HepG2 (cell line): ENCODE data around the gene FKBP10. TPM values are rescaled to one million over a fixed set of nuclear protein-coding genes. Genes with fewer than 3 reads are reported as not detected.
A peak's percentile ranks its signal among the peaks of the same experiment; 100 is the strongest.

ENCODE experiments used
- CEBPB ChIP-seq: IDR thresholded peaks from 2 replicates; pipeline ENCODE4 v1.6.1; 2011; ENCODE audit warnings: low read depth, low read length, improper control_type of control experiment, borderline replicate concordance
- FOXA1 ChIP-seq, 2 experiments: fragments of 450-650 bp in 1 of 2; sonication (generic) in 1 of 2; formaldehyde crosslinking in 1 of 2; IDR thresholded peaks; 2 replicates each; pipeline versions ENCODE4 v1.4.0 to v1.6.1; 2016 to 2020; ENCODE audit warnings: missing genetic modification reagents in 1 of 2
- GZF1 ChIP-seq: sonication (generic); formaldehyde crosslinking; IDR thresholded peaks from 2 replicates; pipeline ENCODE4 v1.5.1; 2020; ENCODE audit warnings: mild to moderate bottlenecking, missing genetic modification reagents
- THYN1 ChIP-seq: sonication (generic); formaldehyde crosslinking; IDR thresholded peaks from 2 replicates; pipeline ENCODE4 v1.8.1; 2023; ENCODE audit warnings: low read depth, mild to moderate bottlenecking, moderate library complexity, missing genetic modification reagents, borderline replicate concordance
- ZBTB3 ChIP-seq: sonication (generic); formaldehyde crosslinking; IDR thresholded peaks from 2 replicates; pipeline ENCODE4 v1.4.0; 2020; ENCODE audit warnings: low read depth, mild to moderate bottlenecking, moderate library complexity, missing genetic modification reagents, borderline replicate concordance
- ZFP37 ChIP-seq: sonication (generic); formaldehyde crosslinking; IDR thresholded peaks from 2 replicates; pipeline ENCODE4 v1.4.0; 2020; ENCODE audit warnings: missing genetic modification reagents, borderline replicate concordance
- ZNF24 ChIP-seq: fragments of 450-650 bp; IDR thresholded peaks from 2 replicates; pipeline ENCODE4 v1.6.1; 2017; ENCODE audit warnings: antibody characterized with exemption, mild to moderate bottlenecking
- ZNF335 ChIP-seq: sonication (generic); formaldehyde crosslinking; IDR thresholded peaks from 2 replicates; pipeline ENCODE4 v1.4.0; 2020; ENCODE audit warnings: missing genetic modification reagents
- ZNF441 ChIP-seq: sonication (generic); formaldehyde crosslinking; IDR thresholded peaks from 2 replicates; pipeline ENCODE4 v1.7.0; 2021; ENCODE audit warnings: missing genetic modification reagents, borderline replicate concordance
- ZNF577 ChIP-seq: sonication (generic); formaldehyde crosslinking; IDR thresholded peaks from 2 replicates; pipeline ENCODE4 v1.4.0; 2020; ENCODE audit warnings: mild to moderate bottlenecking, low read depth, missing genetic modification reagents, borderline replicate concordance
- ZNF598 ChIP-seq: sonication (generic); formaldehyde crosslinking; IDR thresholded peaks from 2 replicates; pipeline ENCODE4 v1.5.1; 2020; ENCODE audit warnings: mild to moderate bottlenecking, missing genetic modification reagents, borderline replicate concordance
- ZNF629 ChIP-seq: sonication (generic); formaldehyde crosslinking; conservative IDR thresholded peaks from 2 replicates; pipeline ENCODE4 v1.5.0; 2020; ENCODE audit warnings: missing genetic modification reagents
- ZNF766 ChIP-seq: sonication (generic); formaldehyde crosslinking; IDR thresholded peaks from 2 replicates; pipeline ENCODE4 v1.5.0; 2020; ENCODE audit warnings: missing genetic modification reagents, borderline replicate concordance
- polyA plus RNA-seq, 8 experiments: library from polyadenylated mRNA; depleted of rRNA in 3 of 8; stranded (reverse) in 7 of 8; unstranded in 1 of 8; fragments of >200 nt; fragmentation: Illumina TruSeq in 4 of 8; extraction: Trizol in 4 of 8; gene quantifications; 2 replicates each; pipeline versions ENCODE4 v1.2.1 to v1.2.3, GENCODE V29; 2011 to 2016; ENCODE audit warnings: low read depth in 4 of 8, missing spikeins in 1 of 8, mixed read lengths in 1 of 8; ENCODE audit not compliant: insufficient read depth in 1 of 8
- total RNA-seq, 5 experiments: library from RNA; depleted of rRNA; stranded (reverse); fragments of >200 nt; fragmentation: Illumina TruSeq; extraction: Trizol; gene quantifications; 2 replicates each; pipeline ENCODE4 v1.2.3, GENCODE V29; 2016; ENCODE audit warnings: low read depth in 1 of 5
- TF ChIP-seq, protein P1 (sequence below): sonication (generic); formaldehyde crosslinking; IDR thresholded peaks from 2 replicates; pipeline ENCODE4 v1.4.0; 2020; ENCODE audit warnings: mild to moderate bottlenecking, missing genetic modification reagents
- TF ChIP-seq, protein P2 (sequence below), 2 experiments: sonication (generic) in 1 of 2; formaldehyde crosslinking in 1 of 2; IDR thresholded peaks; 2 replicates each; pipeline versions ENCODE4 v1.4.0 to v1.6.1; 2016 to 2020; ENCODE audit warnings: borderline replicate concordance in 1 of 2, low read depth in 1 of 2, mild to moderate bottlenecking in 1 of 2, missing genetic modification reagents in 1 of 2
- TF ChIP-seq, protein P3 (sequence below), 2 experiments: IDR thresholded peaks; 2 replicates each; pipeline ENCODE4 v1.6.1; 2011 to 2012; ENCODE audit warnings: low read length in 2 of 2, borderline replicate concordance in 1 of 2, low read depth in 1 of 2, mild to moderate bottlenecking in 1 of 2, moderate library complexity in 1 of 2
- TF ChIP-seq, protein P4 (sequence below): sonication (generic); formaldehyde crosslinking; IDR thresholded peaks from 2 replicates; pipeline ENCODE4 v1.8.0; 2022; ENCODE audit warnings: mild to moderate bottlenecking, missing genetic modification reagents, moderate library complexity

FKBP10 gene
- total and polyA plus RNA-seq, 2 of the 13 experiments (the other 11 are each of a cell fraction or from before 2014, with no cell fraction given), result 149 to 573 TPM

DNA sequence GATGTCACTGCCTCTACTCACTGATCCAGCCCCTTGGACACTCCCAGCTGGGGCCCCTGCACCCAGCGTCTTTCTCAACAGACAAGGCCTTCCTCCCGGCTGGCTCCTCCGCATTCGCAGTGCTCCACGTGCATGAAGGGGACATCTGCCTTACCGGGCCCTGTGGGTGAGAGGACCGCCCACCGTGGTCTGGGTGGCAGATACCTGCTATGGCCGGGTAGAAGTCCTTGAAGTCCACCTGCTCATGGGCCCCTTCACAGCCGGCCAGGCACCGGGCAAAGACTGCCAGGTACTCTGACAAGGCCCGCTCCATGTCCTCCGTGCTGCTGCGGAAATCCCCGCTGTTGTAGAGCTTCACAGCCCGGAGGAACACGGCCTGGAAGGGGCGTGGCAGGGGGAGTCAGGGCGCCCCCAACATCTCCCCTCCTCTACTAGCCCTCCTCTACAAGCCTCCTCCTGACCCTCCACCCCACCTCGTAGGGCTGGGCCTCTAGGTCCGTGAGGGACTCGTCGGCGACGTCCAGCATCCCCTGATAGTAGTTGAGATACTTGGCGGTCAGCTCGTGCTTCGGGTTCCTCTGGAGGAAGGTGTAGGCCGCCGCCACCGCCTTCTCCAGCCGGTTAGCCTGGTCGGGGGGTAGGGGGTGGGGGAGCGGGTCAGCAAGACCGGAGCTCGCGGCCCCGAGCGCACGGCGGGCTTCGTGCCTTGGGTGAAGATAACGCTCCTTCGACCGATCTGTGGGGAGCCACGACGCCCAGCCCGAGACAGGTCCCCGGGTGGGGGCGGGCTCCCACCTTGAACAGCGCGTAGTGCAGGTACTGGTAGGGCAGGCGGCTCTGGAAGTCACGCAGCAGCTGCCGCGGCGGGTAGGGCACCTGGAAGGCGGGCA is 1.9 kb upstream of the FKBP10 start (continued):
- TF ChIP-seq, protein P1, sequence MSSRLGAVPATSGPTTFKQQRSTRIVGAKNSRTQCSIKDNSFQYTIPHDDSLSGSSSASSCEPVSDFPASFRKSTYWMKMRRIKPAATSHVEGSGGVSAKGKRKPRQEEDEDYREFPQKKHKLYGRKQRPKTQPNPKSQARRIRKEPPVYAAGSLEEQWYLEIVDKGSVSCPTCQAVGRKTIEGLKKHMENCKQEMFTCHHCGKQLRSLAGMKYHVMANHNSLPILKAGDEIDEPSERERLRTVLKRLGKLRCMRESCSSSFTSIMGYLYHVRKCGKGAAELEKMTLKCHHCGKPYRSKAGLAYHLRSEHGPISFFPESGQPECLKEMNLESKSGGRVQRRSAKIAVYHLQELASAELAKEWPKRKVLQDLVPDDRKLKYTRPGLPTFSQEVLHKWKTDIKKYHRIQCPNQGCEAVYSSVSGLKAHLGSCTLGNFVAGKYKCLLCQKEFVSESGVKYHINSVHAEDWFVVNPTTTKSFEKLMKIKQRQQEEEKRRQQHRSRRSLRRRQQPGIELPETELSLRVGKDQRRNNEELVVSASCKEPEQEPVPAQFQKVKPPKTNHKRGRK, result peak; percentile 46; the same call in 1 of the 2 replicates
- TF ChIP-seq ZNF629 (CRISPR knock-in tag), result no peak
- TF ChIP-seq, protein P2, sequence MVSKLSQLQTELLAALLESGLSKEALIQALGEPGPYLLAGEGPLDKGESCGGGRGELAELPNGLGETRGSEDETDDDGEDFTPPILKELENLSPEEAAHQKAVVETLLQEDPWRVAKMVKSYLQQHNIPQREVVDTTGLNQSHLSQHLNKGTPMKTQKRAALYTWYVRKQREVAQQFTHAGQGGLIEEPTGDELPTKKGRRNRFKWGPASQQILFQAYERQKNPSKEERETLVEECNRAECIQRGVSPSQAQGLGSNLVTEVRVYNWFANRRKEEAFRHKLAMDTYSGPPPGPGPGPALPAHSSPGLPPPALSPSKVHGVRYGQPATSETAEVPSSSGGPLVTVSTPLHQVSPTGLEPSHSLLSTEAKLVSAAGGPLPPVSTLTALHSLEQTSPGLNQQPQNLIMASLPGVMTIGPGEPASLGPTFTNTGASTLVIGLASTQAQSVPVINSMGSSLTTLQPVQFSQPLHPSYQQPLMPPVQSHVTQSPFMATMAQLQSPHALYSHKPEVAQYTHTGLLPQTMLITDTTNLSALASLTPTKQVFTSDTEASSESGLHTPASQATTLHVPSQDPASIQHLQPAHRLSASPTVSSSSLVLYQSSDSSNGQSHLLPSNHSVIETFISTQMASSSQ (IDR thresholded peaks at IDR 0.05; ENCODE audit: low read depth), result no peak
- TF ChIP-seq, protein P2 (CRISPR knock-in tag; IDR thresholded peaks at IDR 0.05; ENCODE audit: borderline replicate concordance), result peak; percentile 7; the same call in 1 of the 2 replicates
- TF ChIP-seq CEBPB, result no peak
- no peak; the same call in 1 of the 2 replicates for TF ChIP-seq ZNF441
- TF ChIP-seq THYN1 (CRISPR knock-in tag), result no peak
- TF ChIP-seq ZNF24, result no peak
- TF ChIP-seq ZNF598 (CRISPR knock-in tag), result no peak
- TF ChIP-seq, protein P3, sequence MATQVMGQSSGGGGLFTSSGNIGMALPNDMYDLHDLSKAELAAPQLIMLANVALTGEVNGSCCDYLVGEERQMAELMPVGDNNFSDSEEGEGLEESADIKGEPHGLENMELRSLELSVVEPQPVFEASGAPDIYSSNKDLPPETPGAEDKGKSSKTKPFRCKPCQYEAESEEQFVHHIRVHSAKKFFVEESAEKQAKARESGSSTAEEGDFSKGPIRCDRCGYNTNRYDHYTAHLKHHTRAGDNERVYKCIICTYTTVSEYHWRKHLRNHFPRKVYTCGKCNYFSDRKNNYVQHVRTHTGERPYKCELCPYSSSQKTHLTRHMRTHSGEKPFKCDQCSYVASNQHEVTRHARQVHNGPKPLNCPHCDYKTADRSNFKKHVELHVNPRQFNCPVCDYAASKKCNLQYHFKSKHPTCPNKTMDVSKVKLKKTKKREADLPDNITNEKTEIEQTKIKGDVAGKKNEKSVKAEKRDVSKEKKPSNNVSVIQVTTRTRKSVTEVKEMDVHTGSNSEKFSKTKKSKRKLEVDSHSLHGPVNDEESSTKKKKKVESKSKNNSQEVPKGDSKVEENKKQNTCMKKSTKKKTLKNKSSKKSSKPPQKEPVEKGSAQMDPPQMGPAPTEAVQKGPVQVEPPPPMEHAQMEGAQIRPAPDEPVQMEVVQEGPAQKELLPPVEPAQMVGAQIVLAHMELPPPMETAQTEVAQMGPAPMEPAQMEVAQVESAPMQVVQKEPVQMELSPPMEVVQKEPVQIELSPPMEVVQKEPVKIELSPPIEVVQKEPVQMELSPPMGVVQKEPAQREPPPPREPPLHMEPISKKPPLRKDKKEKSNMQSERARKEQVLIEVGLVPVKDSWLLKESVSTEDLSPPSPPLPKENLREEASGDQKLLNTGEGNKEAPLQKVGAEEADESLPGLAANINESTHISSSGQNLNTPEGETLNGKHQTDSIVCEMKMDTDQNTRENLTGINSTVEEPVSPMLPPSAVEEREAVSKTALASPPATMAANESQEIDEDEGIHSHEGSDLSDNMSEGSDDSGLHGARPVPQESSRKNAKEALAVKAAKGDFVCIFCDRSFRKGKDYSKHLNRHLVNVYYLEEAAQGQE (IDR thresholded peaks at IDR 0.05; ENCODE audit: borderline replicate concordance in 1 of 2, low read depth in 1 of 2, low read length in 2 of 2), result no peak
- no peak for TF ChIP-seq ZNF766 (CRISPR knock-in tag)
- TF ChIP-seq ZBTB3, result peak; percentile 52; the same call in 1 of the 2 replicates
- no peak for TF ChIP-seq FOXA1 (IDR thresholded peaks at IDR 0.05)
- TF ChIP-seq FOXA1 (CRISPR knock-in tag; IDR thresholded peaks at IDR 0.05), result no peak
- TF ChIP-seq, protein P4, sequence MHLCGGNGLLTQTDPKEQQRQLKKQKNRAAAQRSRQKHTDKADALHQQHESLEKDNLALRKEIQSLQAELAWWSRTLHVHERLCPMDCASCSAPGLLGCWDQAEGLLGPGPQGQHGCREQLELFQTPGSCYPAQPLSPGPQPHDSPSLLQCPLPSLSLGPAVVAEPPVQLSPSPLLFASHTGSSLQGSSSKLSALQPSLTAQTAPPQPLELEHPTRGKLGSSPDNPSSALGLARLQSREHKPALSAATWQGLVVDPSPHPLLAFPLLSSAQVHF (CRISPR knock-in tag), result no peak; the same call in 1 of the 2 replicates
- TF ChIP-seq ZNF577 (CRISPR knock-in tag), result no peak
- no peak for TF ChIP-seq GZF1 (CRISPR knock-in tag)
- no peak for TF ChIP-seq ZFP37 (CRISPR knock-in tag)
- TF ChIP-seq ZNF335 (CRISPR knock-in tag), result peak; percentile 5; the same call in 1 of the 2 replicates
